GM12878 (cell line): ENCODE data around the gene LAIR1.

Source experiments
- CREB1 ChIP-seq: IDR thresholded peaks from 2 replicates; pipeline ENCODE4 v1.6.1; 2012; ENCODE audit warnings: low read depth, mild to moderate bottlenecking, inconsistent platforms
- CTCF ChIP-seq, 3 experiments: IDR thresholded peaks in 2 of 3; conservative IDR thresholded peaks in 1 of 3; 2 replicates each; pipeline ENCODE4 v1.5.1; 2011; ENCODE audit warnings: low read depth in 3 of 3, low read length in 3 of 3, mild to moderate bottlenecking in 3 of 3, control low read depth in 2 of 3, moderate library complexity in 2 of 3, inconsistent platforms in 1 of 3, mixed read lengths in 1 of 3; ENCODE audit not compliant: control insufficient read depth in 2 of 3, insufficient read depth in 1 of 3; ENCODE audit errors: extremely low read depth in 1 of 3
- DPF2 ChIP-seq: fragments of 450-650 bp; IDR thresholded peaks from 2 replicates; pipeline ENCODE4 v1.6.1; 2017; ENCODE audit warnings: mild to moderate bottlenecking
- EZH2 ChIP-seq: IDR thresholded peaks from 2 replicates; pipeline ENCODE4 v1.6.1; 2012; ENCODE audit warnings: low read depth, mild to moderate bottlenecking, control low read depth, inconsistent platforms, low read length, borderline replicate concordance; ENCODE audit not compliant: control insufficient read depth
- HCFC1 ChIP-seq: fragments of 150-350 bp; IDR thresholded peaks from 2 replicates; pipeline ENCODE4 v1.6.1; 2014; ENCODE audit warnings: low read length
- KDM1A ChIP-seq: fragments of 200-600 bp; sonication (generic); IDR thresholded peaks from 2 replicates; pipeline ENCODE4 v1.6.1; 2016; ENCODE audit warnings: borderline replicate concordance
- MAX ChIP-seq: IDR thresholded peaks from 2 replicates; pipeline ENCODE4 v1.6.1; 2012; ENCODE audit warnings: low read depth, low read length, improper control_type of control experiment
- MEF2B ChIP-seq: fragments of 450-650 bp; IDR thresholded peaks from 2 replicates; pipeline ENCODE4 v1.6.1; 2018; ENCODE audit warnings: mild to moderate bottlenecking, moderate library complexity; ENCODE audit not compliant: partially characterized antibody, poor library complexity, severe bottlenecking
- NFYA ChIP-seq: IDR thresholded peaks from 2 replicates; pipeline ENCODE4 v1.6.1; 2011; ENCODE audit warnings: low read depth, mild to moderate bottlenecking, low read length, improper control_type of control experiment, borderline replicate concordance
- PAX8 ChIP-seq: fragments of 450-650 bp; IDR thresholded peaks from 2 replicates; pipeline ENCODE4 v1.6.1; 2017; ENCODE audit warnings: mild to moderate bottlenecking, moderate library complexity
- TARDBP ChIP-seq: IDR thresholded peaks from 2 replicates; pipeline ENCODE4 v1.6.1; 2016; ENCODE audit warnings: borderline replicate concordance
- ZNF274 ChIP-seq: IDR thresholded peaks from one replicate; pipeline ENCODE4 v1.8.0; 2011; ENCODE audit not compliant: insufficient read length, insufficient read depth

- no peak for TF ChIP-seq MEF2B
- no peak for TF ChIP-seq HCFC1
- TF ChIP-seq NFYA = no peak
- no peak for TF ChIP-seq CREB1
- no peak for TF ChIP-seq CTCF (IDR thresholded peaks at IDR 0.05 in 2 of 3, conservative IDR thresholded peaks at IDR 0.05 in 1 of 3; ENCODE audit: control insufficient read depth in 2 of 3, extremely low read depth in 1 of 3, insufficient read depth in 1 of 3, low read depth in 3 of 3, low read length in 3 of 3)
- no peak for TF ChIP-seq PAX8
- TF ChIP-seq EZH2 = no peak
- TF ChIP-seq ZNF274 = no peak
- no peak for TF ChIP-seq MAX
- no peak for TF ChIP-seq TARDBP
- TF ChIP-seq DPF2 = no peak
- TF ChIP-seq KDM1A = no peak
These were observed 10.0 kb downstream of the LAIR1 start for GRCh38 chr19:54354761-54355160.
